KG1 (cell line): Measurements from ENCODE around the gene OSGEPL1.
"Not testable (repeated sequence)": the region's sequence is repeated elsewhere in the genome, so short reads cannot be mapped to it uniquely, and the experiment has no call there.

Source experiments
- DNase-seq: peaks from one replicate; lab custom pipeline; 2025; lab: John Stamatoyannopoulos, UW

The OSGEPL1 gene

GRCh38 chr2:189762551-189763298 lies at the start of gene OSGEPL1:
Gene OSGEPL1 (minus strand): TSS chr2:189762792. CDS start chr2:189761640, 1,152 bp downstream.
- DNase-seq = peak; percentile 87

GRCh38 chr2:189803431-189803830 lies 40.8 kb upstream of the OSGEPL1 start:
- DNase-seq = no peak

- DNase-seq = no peak
These were observed 39.9 kb upstream of the OSGEPL1 start for GRCh38 chr2:189802396-189802912.

GRCh38 chr2:189799531-189799930 lies 36.9 kb upstream of the OSGEPL1 start:
- no peak for DNase-seq

- DNase-seq = no peak
These were observed 36.4 kb upstream of the OSGEPL1 start for GRCh38 chr2:189799030-189799331.

GRCh38 chr2:189798312-189799029 lies 35.9 kb upstream of the OSGEPL1 start:
- no peak for DNase-seq

- no peak for DNase-seq
These were observed 35.3 kb upstream of the OSGEPL1 start for GRCh38 chr2:189797902-189798301.

- no peak for DNase-seq
These were observed 31.7 kb upstream of the OSGEPL1 start for GRCh38 chr2:189794310-189794709.

GRCh38 chr2:189791338-189792042 lies 28.9 kb upstream of the OSGEPL1 start:
- no peak for DNase-seq

GRCh38 chr2:189783927-189784867 lies 21.6 kb upstream of the OSGEPL1 start, which contains the start of the genes ORMDL1 and PMS1:
Gene ORMDL1 (minus strand): TSS chr2:189784339. CDS start chr2:189782595, 1,744 bp downstream.
Gene PMS1 (plus strand): TSS chr2:189784450. CDS start chr2:189791810, 7,360 bp downstream.
- peak; percentile 92 for DNase-seq

GRCh38 chr2:189783451-189783926 lies 20.9 kb upstream of the OSGEPL1 start:
- no peak for DNase-seq

- DNase-seq = no peak
These were observed 19.7 kb upstream of the OSGEPL1 start for GRCh38 chr2:189782221-189782671.

- no peak for DNase-seq
These were observed 9.6 kb upstream of the OSGEPL1 start for GRCh38 chr2:189772212-189772611.

- no peak for DNase-seq
These were observed 8.2 kb upstream of the OSGEPL1 start for GRCh38 chr2:189770590-189771322.

GRCh38 chr2:189763908-189764661 lies 1.5 kb upstream of the OSGEPL1 start:
- DNase-seq = no peak

- no peak for DNase-seq
These were observed 402 bp downstream of the OSGEPL1 start for GRCh38 chr2:189762229-189762550.

- DNase-seq = not testable (repeated sequence)
These were observed 2.4 kb downstream of the OSGEPL1 start for GRCh38 chr2:189760154-189760553.

- no peak for DNase-seq
These were observed 6.2 kb downstream of the OSGEPL1 start for GRCh38 chr2:189756311-189756952.

GRCh38 chr2:189751080-189751658 lies 11.4 kb downstream of the OSGEPL1 start:
- DNase-seq = no peak
